Activated T-cell treated with anti-CD3 and anti-CD28 coated beads for 48 hours (primary cell): Measurements from ENCODE around the gene LENG8.
"Not testable (repeated sequence)": the region's sequence is repeated elsewhere in the genome, so short reads cannot be mapped to it uniquely, and the experiment has no call there.

Source experiments
- DNase-seq: peaks from one replicate; pipeline ENCODE4 v3.0.0-alpha.2; 2020; ENCODE audit warnings: low read depth

Gene LENG8

DNA sequence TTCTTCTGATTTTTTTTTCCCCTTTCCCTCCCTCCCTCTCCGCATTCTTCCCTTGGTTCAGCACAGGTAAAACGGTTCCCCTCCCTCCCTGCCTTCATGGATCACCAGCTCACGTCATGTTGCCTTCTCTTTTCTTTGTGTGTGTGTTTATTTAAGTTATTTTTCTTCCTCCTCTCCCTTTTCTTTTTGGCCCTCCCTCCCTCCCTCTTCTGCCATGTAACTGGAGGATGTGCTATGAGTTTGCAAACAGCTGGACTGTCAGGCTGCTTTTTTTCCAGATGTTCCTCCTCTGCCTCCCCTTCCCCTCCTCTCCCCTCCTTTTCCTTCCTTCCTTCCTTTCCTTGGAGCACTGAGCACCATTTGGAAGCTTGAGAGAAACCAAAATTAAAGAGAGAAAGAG lies 12.6 kb downstream of the LENG8 start:
- no peak for DNase-seq

GRCh38 chr19:54462047-54462654 lies 13.2 kb downstream of the LENG8 start:
- DNase-seq = no peak

- DNase-seq = peak; percentile 68
Measured at GRCh38 chr19:54462655-54463530, 13.9 kb downstream of the LENG8 start.

GRCh38 chr19:54463531-54464043 lies 14.6 kb downstream of the LENG8 start, which contains the start of gene LENG9:
TSS of gene LENG9 (minus strand) at chr19:54463778. CDS start at chr19:54463526, 252 bp downstream.
- DNase-seq = peak; percentile 95

DNA sequence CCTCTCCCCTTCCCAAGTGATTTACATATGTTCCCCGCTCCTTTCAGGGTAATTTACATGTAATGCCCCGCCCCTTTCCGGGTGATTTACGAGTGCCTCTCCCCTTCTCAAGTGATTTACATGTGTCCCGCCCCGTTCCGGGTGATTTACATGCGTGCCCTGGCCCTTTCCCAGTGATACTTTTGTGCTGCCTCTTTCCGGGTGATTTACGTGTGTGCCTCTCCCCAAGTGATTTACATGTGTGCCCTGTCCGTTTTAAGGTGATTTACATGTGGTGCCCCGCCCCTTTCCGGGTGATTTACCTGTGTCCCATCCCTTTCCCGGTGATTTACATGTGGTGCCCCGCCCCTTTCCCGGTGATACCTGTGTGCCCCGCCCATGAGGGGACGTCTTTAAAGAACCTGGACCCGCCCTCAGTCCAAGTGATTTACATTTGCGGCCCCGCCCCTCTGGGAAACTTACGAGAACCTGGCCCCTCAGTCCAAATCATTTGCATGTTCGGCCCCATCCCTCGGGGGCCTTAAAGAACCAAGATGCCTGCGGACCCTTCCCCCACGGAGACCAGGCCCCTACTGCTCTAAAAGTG lies 15.1 kb downstream of the LENG8 start:
- DNase-seq = peak; percentile 85

DNA sequence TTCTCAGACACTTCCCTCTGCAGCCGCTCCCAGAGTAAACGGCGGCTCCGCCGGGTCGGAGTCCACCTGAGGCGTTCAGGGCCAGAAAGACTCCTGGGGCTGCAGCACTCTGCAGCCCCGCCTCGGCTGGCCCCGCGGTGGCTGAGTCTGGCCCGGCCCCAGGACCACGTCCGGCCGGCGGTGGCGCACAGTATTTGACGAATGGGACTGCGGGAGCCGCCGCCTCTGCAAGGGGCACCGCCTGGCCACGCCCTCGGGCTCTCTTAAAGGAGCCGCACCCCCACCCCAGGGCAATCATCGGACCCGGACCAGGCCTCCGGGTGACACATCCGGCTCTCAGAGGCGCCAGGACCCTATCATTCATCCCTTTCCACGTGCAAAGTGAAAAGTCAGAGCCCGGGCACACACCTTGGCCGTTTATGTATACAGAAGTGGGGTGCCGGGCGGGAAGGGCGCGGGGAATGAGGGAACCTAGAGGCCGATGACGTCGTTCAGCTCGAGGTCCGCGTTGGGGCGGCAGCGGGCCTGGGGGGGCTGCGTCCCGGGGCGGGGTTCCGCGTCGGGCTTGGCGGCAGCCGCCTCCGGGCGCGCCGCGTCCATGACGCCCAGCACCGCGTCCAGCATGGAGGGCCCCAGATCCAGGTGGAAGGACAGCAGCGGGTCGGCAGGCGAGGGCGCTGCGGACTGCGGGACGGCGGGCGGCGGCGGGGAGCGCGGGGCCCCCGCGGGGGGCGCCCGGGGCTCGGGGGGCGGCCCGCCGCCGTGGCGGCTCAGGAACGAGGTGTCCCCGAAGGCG lies 15.8 kb downstream of the LENG8 start:
- peak; percentile 83 for DNase-seq

GRCh38 chr19:54465426-54466109 lies 16.6 kb downstream of the LENG8 start:
- no peak for DNase-seq

- not testable (repeated sequence) for DNase-seq
Measured at GRCh38 chr19:54466110-54466480, 17.1 kb downstream of the LENG8 start.

GRCh38 chr19:54469496-54469934 lies 20.5 kb downstream of the LENG8 start:
- DNase-seq = no peak

DNA sequence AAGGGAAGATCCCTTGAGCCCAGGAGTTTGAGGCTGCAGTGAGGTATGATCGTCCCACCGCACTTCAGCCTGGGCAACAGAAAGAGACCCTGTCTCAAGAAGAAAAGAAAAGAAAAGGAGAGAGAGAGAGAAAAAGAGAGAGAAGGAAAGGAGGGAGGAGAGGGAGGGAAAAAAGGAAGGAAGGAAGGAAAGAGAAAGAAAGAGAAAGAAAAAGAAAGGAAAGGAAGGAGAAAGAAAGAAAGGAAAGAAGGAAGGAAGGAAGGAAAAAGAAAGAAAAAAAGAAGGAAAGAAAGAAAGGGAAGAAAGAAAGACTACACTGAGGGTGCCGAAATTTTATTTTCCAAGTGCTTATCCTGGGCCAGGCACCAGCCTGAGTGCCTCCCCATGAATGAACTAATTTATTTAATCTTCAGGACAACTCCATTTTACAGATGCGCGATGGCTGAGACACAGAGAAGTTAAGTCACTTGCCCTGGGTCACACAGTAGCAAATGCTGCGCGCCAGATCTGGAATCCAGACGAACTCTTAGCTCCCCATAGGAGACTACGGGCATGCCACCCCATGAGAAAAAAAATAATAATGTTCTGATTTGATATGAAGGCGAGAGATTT lies 21.4 kb downstream of the LENG8 start:
- DNase-seq = no peak

DNA sequence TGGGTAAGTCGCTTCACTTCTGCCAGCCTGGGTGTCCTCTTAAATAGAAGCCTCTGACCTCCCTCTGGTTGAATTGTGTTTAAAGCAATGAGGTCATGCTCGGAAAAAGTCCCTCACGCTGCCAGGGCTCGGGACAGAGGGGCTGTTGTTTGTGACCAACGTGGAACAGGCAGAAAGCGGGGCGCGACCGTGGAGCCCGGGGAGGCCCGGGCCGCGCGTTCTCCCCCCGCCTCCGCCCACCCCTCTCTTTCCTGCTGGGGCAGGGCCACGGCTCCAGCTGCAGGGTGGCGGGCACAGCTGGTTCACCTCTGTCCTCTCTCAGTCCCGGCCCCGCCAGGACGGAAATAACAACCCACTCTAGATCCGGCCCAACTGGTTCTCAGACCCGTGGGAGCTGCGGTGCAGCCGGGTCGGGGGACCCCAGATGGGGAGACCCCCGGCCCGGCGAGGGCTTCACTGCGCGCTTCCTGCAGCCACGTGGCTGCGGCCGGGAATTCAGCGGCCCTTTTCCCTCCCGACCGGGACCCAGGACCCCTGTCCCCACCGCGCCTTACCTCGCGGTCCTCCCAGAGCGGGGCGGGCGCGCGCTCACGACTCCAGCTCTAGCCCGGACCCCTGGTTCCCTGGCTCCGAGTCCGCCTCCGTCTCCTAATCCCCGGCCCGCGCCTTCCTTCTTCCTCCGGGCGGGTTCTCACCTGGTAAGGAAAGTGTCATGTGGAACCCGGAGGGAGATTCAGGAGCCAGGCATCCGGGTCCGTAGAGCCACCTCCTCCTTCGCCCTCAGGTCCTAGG lies 22.2 kb downstream of the LENG8 start:
- no peak for DNase-seq

- no peak for DNase-seq
Measured at GRCh38 chr19:54473071-54473891, 24.3 kb downstream of the LENG8 start, which contains the start of gene CDC42EP5. TSS of gene CDC42EP5 (minus strand) at chr19:54473296. CDS start at chr19:54465547, 7,749 bp downstream.

DNA sequence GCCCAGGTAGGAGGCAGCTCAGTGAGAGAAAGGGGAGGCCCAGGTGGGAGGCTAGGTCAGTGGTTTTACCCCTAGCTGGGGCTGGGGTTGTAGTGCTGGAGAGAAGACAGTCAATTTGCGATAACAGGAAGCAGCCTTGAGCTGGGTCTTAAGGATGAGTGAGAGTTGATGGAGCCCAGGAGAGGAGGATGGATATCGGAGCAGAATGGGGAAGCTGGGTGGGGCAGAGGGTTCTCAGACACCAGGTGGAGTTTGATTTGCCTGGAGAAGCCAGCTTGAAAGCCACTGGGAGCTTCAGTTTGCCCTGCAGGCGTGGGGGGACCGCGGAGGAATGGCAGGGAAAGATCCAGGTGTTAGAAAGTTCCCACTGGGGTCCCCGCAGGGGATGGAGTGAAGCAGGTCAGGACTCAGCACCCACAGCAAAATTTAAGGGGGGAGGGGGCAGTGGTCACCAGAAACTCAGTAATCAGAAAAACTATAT lies 24.9 kb downstream of the LENG8 start:
- no peak for DNase-seq

DNA sequence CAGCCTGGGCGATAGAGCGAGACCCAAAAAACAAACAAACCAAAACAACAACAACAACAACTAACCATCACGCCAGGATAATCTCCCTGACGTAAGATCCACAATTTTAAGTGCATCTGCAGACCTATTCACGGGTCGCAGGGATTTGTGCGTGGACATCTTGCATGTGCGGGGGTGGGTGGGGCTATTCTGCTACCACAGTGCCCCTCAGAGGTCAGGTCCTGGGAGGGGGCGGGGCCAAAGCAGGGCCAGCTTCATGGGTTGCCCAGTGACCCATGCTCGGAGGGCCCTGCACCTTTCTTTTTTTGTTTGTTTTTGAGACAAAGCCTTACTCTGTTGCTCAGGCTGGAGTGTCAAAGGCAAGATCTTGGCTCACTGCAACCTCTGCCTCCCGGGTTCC lies 26.7 kb downstream of the LENG8 start:
- DNase-seq = no peak

- no peak for DNase-seq
Measured at GRCh38 chr19:54477650-54478049, 28.7 kb downstream of the LENG8 start.

DNA sequence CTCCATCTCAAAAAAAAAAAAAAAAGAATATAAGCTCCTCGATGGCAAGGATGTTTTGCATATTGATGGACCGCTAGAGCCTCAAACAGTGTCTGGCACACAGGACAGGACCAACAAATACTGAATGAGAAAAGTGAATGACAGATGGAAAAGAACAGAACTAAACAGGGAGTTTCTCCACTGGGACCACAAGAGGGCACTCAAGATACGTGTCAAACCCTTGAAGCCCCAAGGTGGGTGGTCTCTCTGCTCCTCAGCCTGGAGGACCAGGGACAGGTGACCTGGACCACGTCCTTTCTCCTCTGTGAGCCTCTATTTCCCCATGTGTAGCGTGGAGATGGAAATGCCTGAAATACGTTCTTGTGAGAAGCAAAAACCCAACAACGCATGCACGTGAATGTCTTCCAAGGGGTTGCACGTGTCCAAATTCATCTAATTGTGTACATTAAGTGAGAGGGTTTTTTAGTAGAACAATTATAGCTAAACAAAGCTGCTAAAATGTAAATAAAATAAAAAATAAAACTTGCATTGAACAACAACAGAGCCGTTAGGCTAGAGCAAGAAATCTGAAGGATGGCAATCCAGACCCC lies 29.8 kb downstream of the LENG8 start:
- no peak for DNase-seq

GRCh38 chr19:54480051-54480450 lies 31.1 kb downstream of the LENG8 start:
- DNase-seq = no peak

GRCh38 chr19:54481326-54481930 lies 32.4 kb downstream of the LENG8 start:
- no peak for DNase-seq
